Measurements from ENCODE around the gene KLRG1. TPM values are rescaled to one million over a fixed set of nuclear protein-coding genes. Genes with fewer than 3 reads are reported as not detected.

KLRG1 gene
- total and polyA plus RNA-seq, 2 of the 8 experiments (the other 6 are each of a cell fraction or from before 2014, with no cell fraction given) = 7.9 to 12.8 TPM

DNA sequence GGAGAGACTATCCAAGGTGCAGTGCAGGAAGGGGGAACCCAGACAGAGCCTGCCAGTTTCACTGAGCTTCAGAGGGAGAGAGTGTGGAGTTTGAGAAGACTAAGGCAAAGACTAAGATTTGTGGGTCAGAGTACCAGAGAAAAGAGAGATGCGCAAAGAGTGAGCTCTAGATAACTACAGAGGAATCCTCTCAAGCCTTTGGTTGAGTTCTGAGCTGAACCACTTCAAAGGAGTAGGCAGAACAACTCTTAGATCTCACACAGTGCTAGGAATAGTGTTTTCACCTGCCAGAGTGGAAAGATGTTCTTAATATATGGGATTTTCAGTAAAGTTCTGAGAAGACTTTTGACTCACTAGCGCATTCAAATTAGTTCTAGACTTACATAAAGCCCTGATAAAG lies 29.2 kb upstream of the KLRG1 start:
- H3K9ac ChIP-seq (replicated peaks in 1 of 4; ENCODE audit: extremely low read depth in 1 of 4, low read depth in 3 of 4, low read length in 3 of 4) = no peak overlapping the region
- no peak for DNase-seq (ENCODE audit: low read depth in 1 of 2, low spot score in 2 of 2)
- H3K36me3 ChIP-seq (ENCODE audit: control insufficient read depth in 2 of 4, insufficient read depth in 4 of 4, low read length in 3 of 4) = 0 out of 8 replicates have a peak, but pooled peaks cover 0 to 4% (median 0%) of the 10 kb centered on the region in 4 experiments
- no peak overlapping the region for H3K14ac ChIP-seq (ENCODE audit: insufficient read length)
- CTCF ChIA-PET (ENCODE audit: partially characterized antibody) = interaction anchor here (1.1 to 2.4 kb wide), 2 partner anchors 11 to 38 kb away, joined by 3 to 7 read pairs; partner anchors contain the start of gene M6PR
- no peak for FAIRE-seq
- H3K27me3 ChIP-seq (replicated peaks in 1 of 4; ENCODE audit: control insufficient read depth in 3 of 4, extremely low read depth in 1 of 4, insufficient read depth in 3 of 4, low read length in 3 of 4) = no peaks in the 10 kb centered on the region
- no peak overlapping the region for H3K4me2 ChIP-seq (ENCODE audit: insufficient read depth in 1 of 2, low read depth in 2 of 2, low read length in 2 of 2)
- POLR2A ChIA-PET (ENCODE audit: partially characterized antibody) = interaction anchor here (0.6 to 1.5 kb wide), 3 partner anchors 10 to 38 kb away, joined by 3 to 4 read pairs (median 3); partner anchors contain the start of gene M6PR
- H4K91ac ChIP-seq (replicated peaks; ENCODE audit: insufficient read length, low read length) = no peak overlapping the region
- no peak overlapping the region for H2BK120ac ChIP-seq (replicated peaks; ENCODE audit: low read depth, low read length)
- H2BK20ac ChIP-seq (ENCODE audit: low read length) = no peak overlapping the region
- no peak overlapping the region for H2BK5ac ChIP-seq (ENCODE audit: low read depth, low read length)
- H3K27ac ChIP-seq (ENCODE audit: low read depth, low read length) = no peak overlapping the region
- H3K4me1 ChIP-seq (replicated peaks in 1 of 4; ENCODE audit: control insufficient read depth in 3 of 4, insufficient read depth in 4 of 4, low read length in 3 of 4) = peaks cover 0 to 3% (median 0%) of the 10 kb centered on the region in 4 experiments; a peak in 1 of 7 replicates
- H2BK12ac ChIP-seq (ENCODE audit: low read depth, low read length) = no peak overlapping the region
- no peak overlapping the region for H4K5ac ChIP-seq (ENCODE audit: insufficient read length, low read depth, low read length)
- no peak overlapping the region for H3K18ac ChIP-seq (ENCODE audit: extremely low read depth, low read length)
- H4K20me1 ChIP-seq (replicated peaks in 1 of 2; ENCODE audit: control insufficient read depth in 1 of 2, insufficient read depth in 2 of 2, low read length in 2 of 2) = no peaks in the 10 kb centered on the region
- no peaks in the 10 kb centered on the region for H3K9me3 ChIP-seq (ENCODE audit: insufficient read depth in 2 of 2, low read depth in 1 of 2, low read length in 1 of 2)
- TF ChIP-seq CBX8 (IDR thresholded peaks at IDR 0.05; ENCODE audit: borderline replicate concordance, low read depth, low read length) = no peak
- no peak for TF ChIP-seq ZNF274 (IDR thresholded peaks at IDR 0.05; ENCODE audit: borderline replicate concordance, extremely low read depth, low read length)
- TF ChIP-seq CHD1 (IDR thresholded peaks at IDR 0.05; ENCODE audit: low read depth, low read length) = no peak
- TF ChIP-seq POLR2A (IDR thresholded peaks at IDR 0.05; ENCODE audit: control extremely low read depth in 1 of 2, low read depth in 2 of 2, low read length in 2 of 2) = no peak
- H3K56ac ChIP-seq (replicated peaks; ENCODE audit: insufficient read length, low read depth, low read length) = no peak overlapping the region
- H2BK15ac ChIP-seq (ENCODE audit: low read length) = no peak overlapping the region
- H3K4ac ChIP-seq (replicated peaks; ENCODE audit: insufficient read length, low read depth, low read length) = no peak overlapping the region
- H3K4me3 ChIP-seq (ENCODE audit: extremely low read depth in 1 of 4, insufficient read depth in 2 of 4, low read depth in 3 of 4, low read length in 4 of 4) = no peak overlapping the region
- no peaks in the 10 kb centered on the region for H3K23me2 ChIP-seq (ENCODE audit: low read depth, low read length)
- H3K79me2 ChIP-seq (ENCODE audit: control insufficient read depth in 1 of 2, insufficient read depth in 2 of 2, low read length in 2 of 2) = no peaks in the 10 kb centered on the region
- WGBS, 2 experiments (ENCODE audit: extremely low coverage in 1 of 2, insufficient coverage in 1 of 2, insufficient read length in 1 of 2, insufficient replicate concordance in 2 of 2, low coverage in 1 of 2, low lambda C conversion rate in 2 of 2, missing lambda C conversion rate in 1 of 2) = 92% methylated on average over 2 of the region's 2 CpGs; no CpG with 5 or more reads in 1 of the 2 experiments
- no peak overlapping the region for H2AK5ac ChIP-seq (ENCODE audit: low read depth, low read length)
- H3K23ac ChIP-seq (ENCODE audit: insufficient read length) = no peak overlapping the region
- H2AFZ ChIP-seq (ENCODE audit: low read length) = no peak overlapping the region
- H3K79me1 ChIP-seq (ENCODE audit: low read depth, low read length) = no peaks in the 10 kb centered on the region
- H4K8ac ChIP-seq (ENCODE audit: extremely low read depth, insufficient read depth, low read length) = no peak overlapping the region

All from H1 (cell line).